ENCODE results near the gene PARD3B.

- TF ChIP-seq POLR2A (IDR thresholded peaks at IDR 0.05; ENCODE audit: low read depth, low read length) (no peak), CTCF (conservative IDR thresholded peaks at IDR 0.05; ENCODE audit: low read depth, low read length) (no peak), RFX5 (IDR thresholded peaks at IDR 0.05; ENCODE audit: low read depth, low read length) (no peak), BHLHE40 (IDR thresholded peaks at IDR 0.05; ENCODE audit: low read depth, low read length) (no peak), MAZ (IDR thresholded peaks at IDR 0.05; ENCODE audit: borderline replicate concordance, low read depth, low read length) (no peak), RCOR1 (IDR thresholded peaks at IDR 0.05; ENCODE audit: insufficient replicate concordance, low read length) (no peak), CHD1 (IDR thresholded peaks at IDR 0.05; ENCODE audit: low read depth, low read length) (no peak), SMC3 (IDR thresholded peaks at IDR 0.05; ENCODE audit: low read depth, low read length) (no peak), USF2 (IDR thresholded peaks at IDR 0.05; ENCODE audit: low read depth, low read length) (no peak), MXI1 (IDR thresholded peaks at IDR 0.05; ENCODE audit: borderline replicate concordance, low read depth, low read length) (no peak), RAD21 (IDR thresholded peaks at IDR 0.05; ENCODE audit: low read length) (no peak), MAFK (IDR thresholded peaks at IDR 0.05; ENCODE audit: low read depth, low read length) (no peak)
These were observed 588.3 kb downstream of the PARD3B start for GRCh38 chr2:205133544-205133943.
